ENCODE measurements around the gene FHIT.

Gene FHIT

GRCh38 chr3:60308808-60309207, 942.4 kb downstream of the FHIT start:
- Histone ChIP-seq H4K5ac (ENCODE audit: low read length) (no peak overlapping the region), H4K8ac (ENCODE audit: low read depth, low read length) (no peak overlapping the region), H3K4me3 (ENCODE audit: low read length) (no peak overlapping the region), H3K79me2 (ENCODE audit: control insufficient read depth, insufficient read depth, low read length) (no peaks in the 10 kb centered on the region), H3K18ac (ENCODE audit: low read length) (no peak overlapping the region), H3K4ac (ENCODE audit: low read depth, low read length) (no peak overlapping the region), H2BK120ac (ENCODE audit: low read depth, low read length) (no peak overlapping the region), H3K9ac (ENCODE audit: low read length) (no peak overlapping the region), H3K27me3 (ENCODE audit: insufficient read depth, low read length, poor library complexity) (no peaks in the 10 kb centered on the region), H2BK5ac (ENCODE audit: low read length) (no peak overlapping the region), H2BK15ac (replicated peaks; ENCODE audit: low read depth) (no peak overlapping the region), H3K27ac (ENCODE audit: low read depth, low read length) (no peak overlapping the region), H3K36me3 (ENCODE audit: control insufficient read depth, insufficient read depth, low read length) (no peaks in the 10 kb centered on the region), H2AK5ac (ENCODE audit: low read length) (no peak overlapping the region), H3K79me1 (ENCODE audit: low read length) (no peaks in the 10 kb centered on the region), H3K56ac (ENCODE audit: low read length) (no peak overlapping the region), H3K4me2 (ENCODE audit: low read length) (no peak overlapping the region), H3K4me1 (ENCODE audit: control insufficient read depth, low read depth, low read length) (no peaks in the 10 kb centered on the region), H3K23ac (ENCODE audit: low read length) (no peak overlapping the region)
- DNase-seq, result no peak
- WGBS (ENCODE audit: extremely low coverage, insufficient coverage, low lambda C conversion rate), result no CpG with 5 or more reads among the region's 3 CpGs

DNA sequence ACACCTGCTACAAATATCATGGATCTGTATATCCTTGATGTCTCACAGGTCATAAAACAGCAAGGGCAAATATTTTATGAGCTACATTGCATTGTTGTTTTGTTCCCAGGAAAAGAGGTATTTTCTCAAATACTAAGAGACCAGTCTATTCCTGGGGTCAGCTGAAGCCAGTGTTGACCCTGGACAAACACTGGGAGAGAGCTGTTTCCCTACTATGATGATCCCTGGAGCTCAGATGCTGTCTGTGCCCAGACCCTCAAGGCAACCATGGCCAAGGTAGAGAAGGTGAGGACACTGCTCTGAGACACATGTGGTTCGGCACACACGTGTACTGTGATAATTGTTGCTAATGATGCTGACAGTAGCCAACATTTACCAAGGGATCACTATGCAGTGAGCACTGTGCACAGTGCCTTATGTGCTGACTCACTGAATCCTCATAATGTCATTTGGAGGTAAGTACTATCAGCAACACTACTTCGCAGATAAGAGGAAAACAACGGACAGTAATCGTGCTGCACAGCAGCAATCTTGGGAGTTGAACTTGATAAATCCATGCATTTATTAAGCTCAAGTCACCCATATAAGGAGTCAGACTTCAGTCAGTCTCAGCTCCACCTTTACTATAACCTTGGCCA, 943.6 kb downstream of the FHIT start:
- Histone ChIP-seq H2BK120ac (ENCODE audit: low read depth, low read length) (no peak overlapping the region), H3K9ac (ENCODE audit: low read length) (no peak overlapping the region), H3K36me3 (ENCODE audit: control insufficient read depth, insufficient read depth, low read length) (no peaks in the 10 kb centered on the region), H3K4ac (ENCODE audit: low read depth, low read length) (no peak overlapping the region), H3K18ac (ENCODE audit: low read length) (no peak overlapping the region), H3K4me1 (ENCODE audit: control insufficient read depth, low read depth, low read length) (no peaks in the 10 kb centered on the region), H3K56ac (ENCODE audit: low read length) (no peak overlapping the region), H4K5ac (ENCODE audit: low read length) (no peak overlapping the region), H3K4me3 (ENCODE audit: low read length) (no peak overlapping the region), H4K8ac (ENCODE audit: low read depth, low read length) (no peak overlapping the region), H3K4me2 (ENCODE audit: low read length) (no peak overlapping the region), H3K27me3 (ENCODE audit: insufficient read depth, low read length, poor library complexity) (no peaks in the 10 kb centered on the region), H3K23ac (ENCODE audit: low read length) (no peak overlapping the region), H3K27ac (ENCODE audit: low read depth, low read length) (no peak overlapping the region), H3K79me2 (ENCODE audit: control insufficient read depth, insufficient read depth, low read length) (no peaks in the 10 kb centered on the region), H2AK5ac (ENCODE audit: low read length) (no peak overlapping the region), H2BK5ac (ENCODE audit: low read length) (no peak overlapping the region), H2BK15ac (replicated peaks; ENCODE audit: low read depth) (no peak overlapping the region), H3K79me1 (ENCODE audit: low read length) (no peaks in the 10 kb centered on the region)
- no CpG with 5 or more reads among the region's 5 CpGs for WGBS (ENCODE audit: extremely low coverage, insufficient coverage, low lambda C conversion rate)
- no peak for DNase-seq

DNA sequence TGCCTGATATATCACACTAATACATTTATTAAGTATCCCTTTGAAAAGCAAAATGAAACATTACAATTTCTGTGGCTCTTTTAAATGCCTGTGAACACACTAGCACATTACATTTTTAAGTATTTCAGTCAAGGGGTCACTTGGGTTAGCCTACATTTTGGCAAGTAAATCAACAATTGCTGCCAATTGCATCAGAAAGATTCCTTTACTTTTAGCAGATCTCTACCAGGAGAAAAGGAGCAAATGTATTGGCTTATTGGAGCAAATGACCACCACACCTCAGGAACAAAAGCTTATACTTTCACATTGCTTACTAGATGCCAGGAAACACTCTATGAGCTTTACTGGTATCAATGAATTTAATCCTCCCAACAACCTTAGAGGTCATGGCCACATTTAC, 947.1 kb downstream of the FHIT start:
- no peak overlapping the region for H3K23ac ChIP-seq (ENCODE audit: low read length)
- H3K4me1 ChIP-seq (ENCODE audit: control insufficient read depth, low read depth, low read length), result no peaks in the 10 kb centered on the region
- DNase-seq, result peak; percentile 13
- no peaks in the 10 kb centered on the region for H3K79me2 ChIP-seq (ENCODE audit: control insufficient read depth, insufficient read depth, low read length)
- no peak overlapping the region for H4K5ac ChIP-seq (ENCODE audit: low read length)
- no peaks in the 10 kb centered on the region for H3K79me1 ChIP-seq (ENCODE audit: low read length)
- H3K4me2 ChIP-seq (ENCODE audit: low read length), result no peak overlapping the region
- no peak overlapping the region for H3K56ac ChIP-seq (ENCODE audit: low read length)
- H2BK15ac ChIP-seq (replicated peaks; ENCODE audit: low read depth), result no peak overlapping the region
- H4K8ac ChIP-seq (ENCODE audit: low read depth, low read length), result no peak overlapping the region
- no peak overlapping the region for H3K4ac ChIP-seq (ENCODE audit: low read depth, low read length)
- H3K27me3 ChIP-seq (ENCODE audit: insufficient read depth, low read length, poor library complexity), result no peaks in the 10 kb centered on the region
- no peak overlapping the region for H2BK5ac ChIP-seq (ENCODE audit: low read length)
- H3K9ac ChIP-seq (ENCODE audit: low read length), result no peak overlapping the region
- no peak overlapping the region for H3K27ac ChIP-seq (ENCODE audit: low read depth, low read length)
- no peak overlapping the region for H3K18ac ChIP-seq (ENCODE audit: low read length)
- no peaks in the 10 kb centered on the region for H3K36me3 ChIP-seq (ENCODE audit: control insufficient read depth, insufficient read depth, low read length)
- H3K4me3 ChIP-seq (ENCODE audit: low read length), result no peak overlapping the region
- no peak overlapping the region for H2AK5ac ChIP-seq (ENCODE audit: low read length)
- no peak overlapping the region for H2BK120ac ChIP-seq (ENCODE audit: low read depth, low read length)

GRCh38 chr3:60303160-60303559, 948.1 kb downstream of the FHIT start:
- no peak overlapping the region for H3K18ac ChIP-seq (ENCODE audit: low read length)
- H3K4me2 ChIP-seq (ENCODE audit: low read length), result no peak overlapping the region
- no peak overlapping the region for H3K4me3 ChIP-seq (ENCODE audit: low read length)
- DNase-seq, result peak; percentile 16
- H3K27ac ChIP-seq (ENCODE audit: low read depth, low read length), result no peak overlapping the region
- no peak overlapping the region for H4K5ac ChIP-seq (ENCODE audit: low read length)
- no peak overlapping the region for H2AK5ac ChIP-seq (ENCODE audit: low read length)
- WGBS (ENCODE audit: extremely low coverage, insufficient coverage, low lambda C conversion rate), result no CpG with 5 or more reads among the region's 3 CpGs
- no peaks in the 10 kb centered on the region for H3K79me2 ChIP-seq (ENCODE audit: control insufficient read depth, insufficient read depth, low read length)
- no peaks in the 10 kb centered on the region for H3K79me1 ChIP-seq (ENCODE audit: low read length)
- H3K36me3 ChIP-seq (ENCODE audit: control insufficient read depth, insufficient read depth, low read length), result no peaks in the 10 kb centered on the region
- H4K8ac ChIP-seq (ENCODE audit: low read depth, low read length), result no peak overlapping the region
- no peak overlapping the region for H2BK15ac ChIP-seq (replicated peaks; ENCODE audit: low read depth)
- H3K56ac ChIP-seq (ENCODE audit: low read length), result no peak overlapping the region
- no peak overlapping the region for H3K23ac ChIP-seq (ENCODE audit: low read length)
- H2BK5ac ChIP-seq (ENCODE audit: low read length), result no peak overlapping the region
- H3K4ac ChIP-seq (ENCODE audit: low read depth, low read length), result no peak overlapping the region
- no peaks in the 10 kb centered on the region for H3K4me1 ChIP-seq (ENCODE audit: control insufficient read depth, low read depth, low read length)
- no peak overlapping the region for H3K9ac ChIP-seq (ENCODE audit: low read length)
- no peak overlapping the region for H2BK120ac ChIP-seq (ENCODE audit: low read depth, low read length)
- no peaks in the 10 kb centered on the region for H3K27me3 ChIP-seq (ENCODE audit: insufficient read depth, low read length, poor library complexity)

DNA sequence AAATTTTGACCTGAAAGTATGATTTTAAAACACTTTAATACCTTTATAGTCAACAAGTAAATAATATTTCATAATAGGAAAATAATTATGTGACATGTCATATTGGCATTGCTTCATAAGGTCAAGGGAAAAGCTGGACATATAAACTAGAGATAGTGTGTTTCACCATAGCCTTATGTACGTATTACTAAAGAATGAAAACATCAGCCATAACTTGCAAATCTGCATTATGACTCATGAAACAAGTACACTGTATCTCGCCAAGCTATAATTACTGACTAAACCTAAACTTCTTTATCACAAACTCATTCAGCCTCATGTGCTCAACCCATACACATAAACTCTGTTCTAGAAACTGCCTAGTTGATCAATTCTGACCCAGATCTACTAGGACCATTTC, 950.1 kb downstream of the FHIT start:
- Histone ChIP-seq H3K27me3 (ENCODE audit: insufficient read depth, low read length, poor library complexity) (no peaks in the 10 kb centered on the region), H3K18ac (ENCODE audit: low read length) (no peak overlapping the region), H3K9ac (ENCODE audit: low read length) (no peak overlapping the region), H3K27ac (ENCODE audit: low read depth, low read length) (no peak overlapping the region), H3K79me2 (ENCODE audit: control insufficient read depth, insufficient read depth, low read length) (no peaks in the 10 kb centered on the region), H3K23ac (ENCODE audit: low read length) (no peak overlapping the region), H3K56ac (ENCODE audit: low read length) (no peak overlapping the region), H2BK15ac (replicated peaks; ENCODE audit: low read depth) (no peak overlapping the region), H3K4me3 (ENCODE audit: low read length) (no peak overlapping the region), H3K36me3 (ENCODE audit: control insufficient read depth, insufficient read depth, low read length) (no peaks in the 10 kb centered on the region), H3K4me2 (ENCODE audit: low read length) (no peak overlapping the region), H2BK120ac (ENCODE audit: low read depth, low read length) (no peak overlapping the region), H3K4me1 (ENCODE audit: control insufficient read depth, low read depth, low read length) (no peaks in the 10 kb centered on the region), H2BK5ac (ENCODE audit: low read length) (no peak overlapping the region), H3K4ac (ENCODE audit: low read depth, low read length) (no peak overlapping the region), H4K5ac (ENCODE audit: low read length) (no peak overlapping the region), H2AK5ac (ENCODE audit: low read length) (no peak overlapping the region), H4K8ac (ENCODE audit: low read depth, low read length) (no peak overlapping the region), H3K79me1 (ENCODE audit: low read length) (no peaks in the 10 kb centered on the region)
- WGBS (ENCODE audit: extremely low coverage, insufficient coverage, low lambda C conversion rate), result no CpG with 5 or more reads among the region's 2 CpGs
- DNase-seq, result no peak

DNA sequence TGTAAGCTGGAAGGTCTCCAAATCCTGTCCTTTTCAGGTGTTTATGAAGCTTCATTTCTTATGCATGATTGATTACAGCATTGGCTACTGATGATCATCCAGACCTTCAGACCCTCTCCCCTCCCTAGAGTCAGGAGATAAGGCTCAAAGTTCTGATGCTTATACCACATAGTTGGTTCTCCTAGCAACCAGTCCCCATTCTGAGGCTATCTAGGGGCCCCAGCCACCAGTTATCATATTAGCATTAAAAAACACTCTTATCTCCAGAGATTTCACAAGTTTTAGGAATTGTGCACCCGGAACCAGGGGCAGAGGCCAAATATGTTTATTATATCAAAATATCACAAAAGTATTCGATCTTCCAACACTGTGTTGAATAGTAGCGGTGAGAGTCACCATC, 953.1 kb downstream of the FHIT start:
- H4K5ac ChIP-seq (ENCODE audit: low read length), result no peak overlapping the region
- H3K4me3 ChIP-seq (ENCODE audit: low read length), result no peak overlapping the region
- WGBS (ENCODE audit: extremely low coverage, insufficient coverage, low lambda C conversion rate), result no CpG with 5 or more reads among the region's 3 CpGs
- no peaks in the 10 kb centered on the region for H3K79me2 ChIP-seq (ENCODE audit: control insufficient read depth, insufficient read depth, low read length)
- H3K23ac ChIP-seq (ENCODE audit: low read length), result no peak overlapping the region
- no peak overlapping the region for H2BK15ac ChIP-seq (replicated peaks; ENCODE audit: low read depth)
- H3K4me1 ChIP-seq (ENCODE audit: control insufficient read depth, low read depth, low read length), result no peaks in the 10 kb centered on the region
- no peaks in the 10 kb centered on the region for H3K27me3 ChIP-seq (ENCODE audit: insufficient read depth, low read length, poor library complexity)
- no peak overlapping the region for H3K27ac ChIP-seq (ENCODE audit: low read depth, low read length)
- H3K4me2 ChIP-seq (ENCODE audit: low read length), result no peak overlapping the region
- H2BK120ac ChIP-seq (ENCODE audit: low read depth, low read length), result no peak overlapping the region
- H3K56ac ChIP-seq (ENCODE audit: low read length), result no peak overlapping the region
- no peak overlapping the region for H4K8ac ChIP-seq (ENCODE audit: low read depth, low read length)
- H3K79me1 ChIP-seq (ENCODE audit: low read length), result no peaks in the 10 kb centered on the region
- no peak overlapping the region for H3K18ac ChIP-seq (ENCODE audit: low read length)
- H3K9ac ChIP-seq (ENCODE audit: low read length), result no peak overlapping the region
- H3K4ac ChIP-seq (ENCODE audit: low read depth, low read length), result no peak overlapping the region
- no peak overlapping the region for H2AK5ac ChIP-seq (ENCODE audit: low read length)
- no peak overlapping the region for H2BK5ac ChIP-seq (ENCODE audit: low read length)
- no peak for DNase-seq
- H3K36me3 ChIP-seq (ENCODE audit: control insufficient read depth, insufficient read depth, low read length), result no peaks in the 10 kb centered on the region
